ENCODE data around the gene PPIP5K1. TPM values are rescaled to one million over a fixed set of nuclear protein-coding genes. Genes with fewer than 3 reads are reported as not detected.

The PPIP5K1 gene
- total and polyA plus RNA-seq, 9 of the 15 experiments (the other 6 are each of a cell fraction or from before 2014, with no cell fraction given), result 2.5 to 74.6 (median 35.1) TPM

GRCh38 chr15:43498990-43499389 is 91.0 kb downstream of the PPIP5K1 start:
- Histone ChIP-seq H3K27me3 (ENCODE audit: control insufficient read depth in 2 of 2, insufficient read depth in 2 of 2, low read length in 2 of 2) (no peaks in the 10 kb centered on the region), H3K4me2 (ENCODE audit: insufficient read depth, low read length) (no peak overlapping the region), H3K36me3 (ENCODE audit: control insufficient read depth, insufficient read depth, low read length) (no peaks in the 10 kb centered on the region), H4K20me1 (replicated peaks; ENCODE audit: control insufficient read depth, insufficient read depth, low read length) (no peaks in the 10 kb centered on the region), H3K9ac (ENCODE audit: insufficient read depth in 1 of 2, low read depth in 2 of 2, low read length in 2 of 2) (no peak overlapping the region), H3K4me1 (replicated peaks in 1 of 2; ENCODE audit: control insufficient read depth in 2 of 2, insufficient read depth in 2 of 2, low read length in 2 of 2) (peaks cover 0 to 4% of the 10 kb centered on the region in 2 experiments; a peak in 3 of 5 replicates), H3K79me2 (ENCODE audit: control insufficient read depth, insufficient read depth, low read length) (no peaks in the 10 kb centered on the region), H3K27ac (ENCODE audit: extremely low read depth, low read depth, low read length) (no peak overlapping the region), H3K9me3 (replicated peaks; ENCODE audit: control insufficient read depth, insufficient read depth, low read depth, low read length) (no peaks in the 10 kb centered on the region), H3K4me3 (no peak overlapping the region), H3K9me1 (ENCODE audit: control insufficient read depth, insufficient read depth, low read length) (no peaks in the 10 kb centered on the region), H2AFZ (ENCODE audit: low read depth, low read length) (peak overlapping the region; percentile 47)
- intact Hi-C loops (cut with micrococcal nuclease), result no loop called here
- DNase-seq (ENCODE audit: extremely low read depth in 1 of 4, low spot score in 3 of 4) (peak in 1 of 4 experiments; percentile 19), ATAC-seq (peak; percentile 86), FAIRE-seq (no peak)
- TF ChIP-seq ASH1L (IDR thresholded peaks at IDR 0.05; ENCODE audit: borderline replicate concordance, low read depth, partially characterized antibody), result no peak
- peak in 1 of 3 experiments; percentile 32; a peak in 2 of 6 replicates for TF ChIP-seq CTCF (IDR thresholded peaks at IDR 0.05 in 2 of 3, conservative IDR thresholded peaks at IDR 0.05 in 1 of 3; ENCODE audit: insufficient read depth in 2 of 3, low read depth in 1 of 3, low read length in 3 of 3)
- TF ChIP-seq THRB (CRISPR knock-in tag; conservative IDR thresholded peaks at IDR 0.05), result no peak
- no peak for TF ChIP-seq TSC22D4 (tag; IDR thresholded peaks at IDR 0.05)
- no peak for TF ChIP-seq RBM25 (IDR thresholded peaks at IDR 0.05; ENCODE audit: low read depth, low read length, severe bottlenecking)
- no peak for TF ChIP-seq KAT8 (IDR thresholded peaks at IDR 0.05; ENCODE audit: low read depth)
- TF ChIP-seq ZNF551 (CRISPR knock-in tag; IDR thresholded peaks at IDR 0.05), result no peak
- 17% methylated on average over 3 of the region's 3 CpGs for WGBS (ENCODE audit: insufficient coverage, low coverage, missing lambda C conversion rate)
- in situ Hi-C loops (cut with MboI), result no loop called here
- BruUV-seq (replicated peaks), result no TSS peak
- ChIA-PET CTCF (ENCODE audit: low intra/inter-chr PET ratio) (interaction anchor here (1.1 kb wide), 1 partner anchor 11 kb away, joined by 4 read pairs; no protein-coding TSS in a partner anchor), POLR2A (interaction anchor here (0.7 to 3.7 kb wide), 3 partner anchors 10 to 29 kb away, joined by 4 to 21 read pairs (median 4); no protein-coding TSS in a partner anchor)

Data from K562 (cell line).